HuH-7 (cell line): ENCODE results near the gene TEX22.
A peak's percentile ranks its signal among the peaks of the same experiment; 100 is the strongest.
"Not testable (repeated sequence)": the region's sequence is repeated elsewhere in the genome, so short reads cannot be mapped to it uniquely, and the experiment has no call there.

Source experiments
- DNase-seq: peaks from one replicate; pipeline ENCODE4 v3.0.0; 2011; ENCODE audit warnings: low spot score

Gene TEX22, protein sequence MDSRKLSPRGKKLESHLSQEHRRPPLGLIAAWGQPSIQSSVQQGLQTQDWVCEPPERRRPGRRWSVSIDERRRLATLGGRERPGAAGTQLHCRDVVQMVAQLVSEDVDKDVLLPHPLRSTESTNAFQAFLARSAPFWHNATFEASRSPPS

DNA sequence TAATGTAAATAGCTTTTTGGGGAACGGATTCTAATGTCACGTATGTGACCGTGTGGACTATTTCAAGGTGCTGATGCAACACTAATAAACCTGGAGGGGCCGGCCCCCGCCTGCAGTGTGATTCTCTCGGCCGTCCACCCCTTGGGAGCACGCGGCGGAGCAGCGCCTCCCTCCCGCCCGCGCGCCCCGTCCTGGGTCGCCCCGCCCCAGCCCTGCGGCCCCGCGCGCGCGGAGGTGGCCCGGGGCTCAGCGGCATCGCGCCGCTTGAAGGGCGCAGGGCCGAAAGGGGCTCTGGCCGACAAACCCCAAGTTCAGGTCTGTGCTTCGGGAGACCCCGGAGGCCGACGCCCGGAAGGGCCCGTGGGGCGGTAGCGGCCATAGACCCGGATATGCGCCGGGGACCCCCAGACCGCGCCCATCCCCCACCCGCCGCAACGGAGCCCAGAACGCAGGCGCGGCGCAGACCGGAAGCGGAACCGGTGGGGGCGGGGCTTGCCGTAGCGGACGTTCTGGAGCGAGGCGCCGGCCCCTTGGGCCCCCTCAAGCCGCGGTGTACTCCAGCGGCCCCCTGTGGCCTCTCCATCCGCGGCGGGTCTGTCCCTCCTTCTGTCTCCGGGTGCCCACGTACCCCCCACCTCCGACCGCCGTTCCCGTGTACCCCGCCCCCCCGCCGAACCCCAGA is at the start of gene TEX22:
TSS of gene TEX22 (plus strand) at position 495 of the 682 bp plus-strand sequence. CDS start 803 bp downstream, outside the sequence.
- DNase-seq, result peak; percentile 89

DNA sequence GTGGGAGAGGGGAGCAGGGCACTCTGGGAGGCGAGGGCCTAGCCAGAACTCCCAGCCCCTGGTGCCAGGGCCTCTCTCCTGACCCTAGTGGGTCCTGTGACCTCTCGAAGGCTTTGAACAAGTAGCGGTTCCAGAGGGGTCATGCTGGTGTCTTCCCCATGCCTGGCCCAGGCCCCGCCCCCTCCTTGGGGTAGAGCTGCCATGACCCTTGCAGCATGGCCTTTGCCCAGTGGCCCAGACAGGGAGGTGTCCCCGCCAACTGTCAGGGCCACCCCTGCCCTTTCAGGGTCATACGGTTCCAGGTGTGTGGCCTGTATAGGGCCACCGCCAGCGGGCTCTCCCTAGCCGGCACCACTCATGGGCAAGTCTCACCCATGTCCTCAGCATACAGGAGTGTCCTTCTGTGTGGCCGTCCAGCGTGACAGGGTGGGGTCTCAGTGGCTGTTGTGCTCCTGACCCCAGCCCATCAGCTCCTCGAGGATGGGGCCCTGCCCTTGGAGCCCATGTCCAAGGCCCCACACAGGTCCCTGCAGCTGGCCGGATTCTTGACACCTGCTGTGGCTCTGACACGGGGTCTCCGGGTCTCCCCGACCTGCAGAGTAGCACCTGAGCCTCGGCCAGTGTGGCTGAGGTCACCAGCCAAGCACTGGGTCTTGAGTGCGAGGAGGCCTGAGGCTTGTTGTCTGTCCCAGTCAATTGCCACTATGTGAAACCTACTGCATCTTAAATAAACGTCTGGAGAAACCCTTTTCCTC is 49.2 kb upstream of the TEX22 start:
- DNase-seq, result no peak

DNA sequence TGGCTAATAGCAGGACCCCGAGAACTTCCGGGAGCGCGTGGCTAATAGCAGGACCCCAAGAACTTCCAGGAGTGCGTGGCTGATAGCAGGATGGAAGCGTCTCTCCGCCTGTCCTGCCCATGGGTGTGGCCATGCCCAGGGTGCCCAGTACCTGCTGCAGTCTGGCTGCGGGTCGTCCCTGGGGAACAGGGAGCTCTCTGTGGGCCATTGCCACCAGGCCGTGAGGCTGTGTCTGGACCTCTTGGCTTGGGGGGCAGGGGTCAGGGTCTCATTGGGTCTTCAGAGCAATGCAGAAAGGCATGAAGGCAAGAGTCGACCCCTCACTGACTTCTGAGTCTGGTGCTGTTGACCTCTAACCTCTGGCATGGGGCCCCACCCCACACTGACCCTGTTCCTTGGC is 48.3 kb upstream of the TEX22 start:
- no peak for DNase-seq

DNA sequence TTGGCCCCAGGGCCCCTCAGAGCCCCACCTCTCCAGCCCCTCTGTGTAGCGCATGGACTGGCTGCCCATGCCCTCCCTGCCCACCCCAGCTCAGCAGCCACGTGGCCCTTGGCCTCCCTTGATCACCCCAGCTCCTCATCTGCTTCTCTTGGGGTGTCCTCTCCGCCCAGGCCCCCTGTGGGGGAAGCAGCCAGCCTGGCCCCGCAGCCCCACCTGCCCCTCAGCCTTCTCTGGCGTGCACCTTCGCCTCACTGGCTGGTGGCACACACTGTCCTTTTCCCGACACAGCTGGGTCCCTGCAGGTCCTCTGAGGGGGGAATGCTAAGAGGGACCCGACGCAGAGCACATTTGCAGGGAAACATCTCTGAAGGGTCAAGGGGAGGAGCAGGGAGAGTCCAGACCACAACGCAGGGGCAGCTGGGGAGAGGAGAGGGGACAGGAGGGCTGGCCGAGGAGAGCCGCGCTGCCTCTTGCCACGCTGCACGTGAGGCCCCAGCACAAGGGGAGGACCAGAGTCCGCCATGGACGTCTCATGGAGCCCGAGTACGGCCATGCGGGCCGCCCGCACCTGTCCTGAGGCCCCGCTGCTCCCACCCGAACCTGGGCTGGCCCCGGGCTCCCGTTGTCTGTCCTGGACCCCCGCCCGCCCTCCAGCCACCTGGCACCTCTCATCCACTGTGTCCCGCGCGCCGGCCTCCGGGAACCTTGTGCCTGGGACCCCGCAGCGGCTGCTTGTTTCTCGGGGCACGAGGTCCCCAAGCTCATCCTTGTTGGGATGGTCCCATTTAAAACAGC is 47.7 kb upstream of the TEX22 start:
- no peak for DNase-seq

DNA sequence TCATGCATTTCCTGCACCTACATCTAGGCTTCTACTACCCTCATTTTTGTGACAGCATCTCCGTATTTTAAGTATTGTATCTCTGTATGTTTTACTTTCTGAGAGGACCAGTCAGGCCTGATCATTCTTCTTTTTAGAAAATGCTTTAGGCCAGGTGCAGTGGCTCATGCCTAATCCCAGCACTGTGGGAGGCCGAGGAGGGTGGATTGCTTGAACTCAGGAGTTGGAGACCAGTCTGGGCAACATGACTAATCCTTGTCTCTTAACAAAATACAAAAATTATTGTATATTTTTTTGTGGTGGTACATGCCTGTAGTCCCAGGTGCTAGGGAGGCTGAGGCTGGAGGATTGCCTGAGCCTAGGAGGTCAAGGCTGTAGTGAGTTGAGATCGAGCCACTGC is 46.9 kb upstream of the TEX22 start:
- DNase-seq, result no peak

DNA sequence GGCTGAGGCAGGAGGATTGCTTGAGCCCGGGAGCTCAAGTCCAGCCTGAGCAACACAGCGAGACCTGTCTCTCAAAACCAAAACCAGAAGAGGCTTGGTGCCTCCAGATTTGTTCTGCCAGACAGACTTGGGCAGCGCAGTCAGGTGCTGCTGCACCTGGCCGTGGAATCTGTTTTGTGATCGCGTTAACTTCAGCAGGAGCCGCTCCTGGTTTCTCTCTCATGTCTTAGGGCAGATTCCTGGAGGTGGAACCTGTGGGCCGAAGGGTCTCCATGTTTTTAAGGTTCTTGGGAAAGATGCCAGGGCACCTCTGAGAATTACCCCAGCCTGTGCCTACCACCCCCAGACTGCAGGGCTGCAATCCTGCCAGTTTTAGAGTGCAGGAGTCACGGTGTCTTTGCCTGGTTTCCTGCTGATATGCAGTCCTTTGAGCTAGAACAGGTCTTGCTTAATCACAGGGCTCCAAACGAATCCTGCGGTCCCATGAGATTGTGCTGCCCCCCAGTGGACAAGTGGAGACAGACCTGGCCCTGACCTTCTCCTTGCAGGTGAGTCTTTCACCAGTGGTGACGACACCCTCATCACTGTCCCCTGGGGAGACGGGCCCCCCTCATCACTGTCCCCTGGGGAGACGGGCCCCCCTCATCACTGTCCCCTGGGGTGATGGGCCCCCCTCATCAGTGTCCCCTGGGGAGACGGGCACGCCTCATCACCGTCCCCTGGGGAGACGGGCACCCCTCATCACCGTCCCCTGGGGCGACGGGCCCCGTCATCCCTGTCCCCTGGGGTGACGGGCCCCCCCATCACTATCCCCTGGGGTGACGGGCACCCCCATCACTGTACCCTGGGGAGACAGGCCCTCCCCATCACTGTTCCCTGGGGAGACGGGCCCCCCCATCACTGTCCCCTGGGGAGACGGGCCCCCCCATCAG is 46.2 kb upstream of the TEX22 start:
- DNase-seq, result peak; percentile 98

DNA sequence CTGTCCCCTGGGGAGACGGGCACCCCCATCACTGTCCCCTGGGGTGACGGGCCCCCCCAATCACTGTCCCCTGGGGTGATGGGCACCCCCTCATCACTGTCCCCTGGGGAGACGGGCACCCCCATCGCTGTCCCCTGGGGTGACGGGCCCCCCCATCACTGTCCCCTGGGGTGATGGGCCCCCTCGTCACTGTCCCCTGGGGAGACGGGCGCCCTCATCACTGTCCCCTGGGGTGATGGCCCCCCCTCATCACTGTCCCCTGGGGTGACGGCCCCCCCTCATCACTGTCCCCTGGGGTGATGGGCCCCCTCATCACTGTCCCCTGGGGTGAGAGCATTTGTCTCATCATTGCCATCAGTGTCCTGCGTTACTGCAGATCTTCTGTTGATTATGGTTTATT is 45.2 kb upstream of the TEX22 start:
- DNase-seq, result no peak

DNA sequence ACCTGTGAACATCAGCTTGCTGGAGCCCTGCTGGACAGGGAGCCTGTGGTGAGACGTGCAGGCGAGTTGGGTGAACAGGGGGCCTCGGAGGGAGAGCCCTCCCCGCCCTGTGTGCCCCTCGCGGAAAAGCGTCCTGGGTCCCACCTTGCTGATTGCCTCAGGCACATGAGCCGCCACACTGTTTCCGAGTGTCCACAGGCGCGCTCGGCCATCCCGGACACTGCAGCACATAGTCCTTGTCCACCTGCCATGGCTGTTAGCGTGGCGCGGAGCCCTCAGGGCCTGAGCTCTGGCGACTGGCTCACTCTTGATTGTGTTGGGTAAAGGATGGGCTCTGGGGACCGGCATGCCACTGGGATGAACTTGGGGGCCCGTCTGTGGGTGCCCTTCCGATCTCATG is 43.8 kb upstream of the TEX22 start:
- DNase-seq, result no peak

DNA sequence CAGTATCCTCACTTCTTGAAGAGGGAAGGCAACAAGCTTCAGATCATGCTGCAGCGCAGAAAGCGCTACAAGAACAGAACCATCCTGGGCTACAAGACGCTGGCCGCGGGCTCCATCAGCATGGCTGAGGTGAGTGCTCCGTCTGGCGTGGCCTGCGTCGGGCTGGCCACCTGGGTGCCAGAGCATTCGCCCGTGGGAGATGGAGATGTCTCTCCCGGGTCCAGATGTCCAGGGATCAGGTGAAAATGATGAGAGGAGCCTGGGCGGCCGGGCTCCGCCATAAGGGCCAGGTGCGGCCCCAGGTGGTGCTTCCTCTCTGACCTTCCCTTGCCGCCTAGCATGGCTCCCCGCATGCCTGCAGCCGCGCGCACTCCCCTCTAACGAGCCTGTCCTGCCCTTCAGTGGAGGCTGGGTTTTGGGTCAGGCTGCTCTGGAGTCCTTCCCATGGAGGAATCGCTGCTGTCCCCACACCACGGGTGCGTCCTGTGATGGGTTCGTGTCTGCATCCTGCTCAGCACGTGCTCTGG is 43.2 kb upstream of the TEX22 start:
- no peak for DNase-seq

DNA sequence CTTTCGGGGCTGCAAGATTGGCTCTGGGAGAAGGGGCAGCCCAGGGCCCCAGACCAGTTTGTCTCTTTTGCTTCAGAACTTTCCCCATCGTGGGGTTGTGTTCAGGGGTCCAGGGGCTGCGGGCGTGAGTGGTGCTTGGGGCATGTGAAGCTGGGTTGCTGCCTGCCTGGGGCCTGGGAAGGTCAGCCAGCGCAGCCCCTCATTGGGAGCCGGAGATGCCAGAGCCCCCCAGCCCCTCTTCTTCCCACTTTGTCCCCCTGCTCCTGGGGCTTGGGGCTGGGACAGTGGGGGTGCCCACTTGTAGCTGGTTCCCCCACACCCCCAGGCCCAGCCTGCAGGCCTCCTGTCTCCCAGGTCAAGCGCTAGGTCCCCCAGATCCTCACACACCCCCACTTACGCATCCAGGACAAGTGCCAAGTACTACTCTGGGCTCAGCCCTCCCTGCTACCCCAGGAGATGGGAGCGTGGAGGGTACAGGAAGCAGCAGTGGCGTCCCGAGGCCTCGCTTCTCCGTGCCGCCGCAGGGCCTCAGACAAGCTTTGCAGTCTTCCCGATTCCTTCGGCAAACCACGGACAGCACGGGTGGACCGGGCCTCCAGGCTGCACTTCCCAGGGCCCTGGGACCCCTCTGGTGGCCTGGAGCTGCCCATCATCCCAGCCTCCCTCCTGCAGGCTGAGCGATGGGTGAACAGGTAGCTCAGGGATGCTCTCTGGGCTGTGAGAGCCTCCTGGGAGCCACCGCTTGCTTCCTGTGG is 42.3 kb upstream of the TEX22 start:
- DNase-seq, result no peak

DNA sequence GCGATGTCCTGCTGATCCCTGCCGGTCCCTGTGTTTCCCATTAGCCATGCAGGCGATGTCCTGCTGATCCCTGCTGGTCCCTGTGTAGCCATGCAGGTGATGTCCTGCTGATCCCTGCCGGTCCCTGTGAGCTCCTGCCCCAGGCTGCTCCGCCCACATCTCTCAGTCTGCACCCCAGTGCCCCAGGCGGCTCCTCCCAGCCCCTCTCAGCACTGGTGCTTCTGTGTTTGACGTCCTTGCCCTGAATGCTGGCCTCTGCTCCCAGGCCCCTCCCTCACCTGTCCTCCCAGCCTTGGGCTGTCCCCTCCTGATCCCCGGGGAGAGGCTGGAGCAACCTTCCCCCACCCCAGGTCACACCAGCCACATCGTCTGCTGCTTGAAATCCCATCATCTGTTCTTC is 41.4 kb upstream of the TEX22 start:
- no peak for DNase-seq

DNA sequence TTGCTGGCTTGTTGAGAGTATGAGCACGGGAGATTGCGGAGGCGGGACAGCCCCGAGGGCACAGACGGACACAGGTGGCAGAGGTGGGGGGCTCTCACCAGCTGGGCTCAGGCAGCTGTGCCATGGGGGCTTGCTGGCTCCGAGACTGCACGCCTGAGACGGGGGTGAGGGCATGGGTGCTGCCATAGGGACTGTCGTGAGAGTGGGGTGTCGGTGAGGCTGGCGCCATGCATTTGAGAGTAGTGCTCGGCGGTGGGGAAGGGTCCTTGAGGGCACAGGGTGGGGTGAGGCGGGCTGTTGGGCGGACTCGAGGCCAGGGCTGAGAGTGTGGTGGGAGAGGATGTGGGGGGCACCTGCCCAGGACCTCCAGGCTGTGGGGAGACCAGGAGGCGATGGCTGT is 40.7 kb upstream of the TEX22 start:
- no peak for DNase-seq

DNA sequence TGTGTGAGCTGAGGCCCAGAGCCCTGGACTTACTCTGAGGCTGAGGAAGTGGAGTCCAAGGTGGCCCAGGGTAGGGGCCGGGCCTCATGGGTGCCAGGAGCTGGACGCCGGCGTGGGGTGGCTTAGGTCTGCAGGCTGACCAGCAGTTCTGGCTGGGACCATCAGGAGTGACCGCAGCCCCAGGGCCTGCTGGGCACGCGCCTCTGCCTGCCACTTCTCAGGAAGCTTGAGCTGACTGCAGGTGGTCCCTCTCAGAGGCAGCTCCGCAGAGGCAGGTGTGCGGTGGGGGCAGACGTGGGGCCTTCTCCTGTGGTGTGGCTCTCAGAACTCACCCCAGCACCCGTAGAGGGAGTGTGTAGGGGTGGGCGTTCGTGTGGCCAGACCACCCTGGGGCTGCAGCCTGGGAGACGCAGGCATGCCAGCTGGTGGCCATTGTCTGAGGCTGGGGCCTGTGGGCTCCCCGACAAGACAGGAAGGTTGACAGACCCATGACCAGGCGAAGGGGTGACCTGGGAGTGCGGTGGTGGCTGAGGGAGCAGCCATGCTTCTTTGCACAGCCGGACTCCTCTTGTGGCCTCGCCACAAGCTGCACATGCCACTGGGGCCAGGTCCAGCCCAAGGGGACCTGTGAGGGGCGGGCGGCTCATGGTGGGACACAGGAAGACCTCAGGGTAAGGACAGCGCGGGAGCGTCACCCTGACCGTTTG is 40.0 kb upstream of the TEX22 start:
- DNase-seq, result no peak

DNA sequence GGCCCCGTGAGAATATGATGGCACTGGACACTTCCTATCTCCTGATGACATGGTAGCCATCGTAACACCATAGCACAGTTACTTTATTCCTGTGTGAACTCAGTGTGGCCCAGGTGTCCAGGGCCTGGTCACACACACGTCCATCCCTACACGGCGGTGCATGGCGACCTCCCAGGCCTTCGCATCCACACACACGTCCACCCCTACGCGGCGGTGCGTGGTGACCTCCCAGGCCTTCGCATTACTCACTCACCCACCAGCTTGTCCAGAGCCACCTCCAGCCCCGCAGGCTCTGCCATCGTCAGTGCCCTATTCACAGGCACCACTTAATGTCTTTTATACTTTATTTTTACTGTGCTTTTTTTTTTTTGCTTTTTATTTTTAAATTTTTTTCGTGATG is 39.4 kb upstream of the TEX22 start:
- DNase-seq, result no peak

DNA sequence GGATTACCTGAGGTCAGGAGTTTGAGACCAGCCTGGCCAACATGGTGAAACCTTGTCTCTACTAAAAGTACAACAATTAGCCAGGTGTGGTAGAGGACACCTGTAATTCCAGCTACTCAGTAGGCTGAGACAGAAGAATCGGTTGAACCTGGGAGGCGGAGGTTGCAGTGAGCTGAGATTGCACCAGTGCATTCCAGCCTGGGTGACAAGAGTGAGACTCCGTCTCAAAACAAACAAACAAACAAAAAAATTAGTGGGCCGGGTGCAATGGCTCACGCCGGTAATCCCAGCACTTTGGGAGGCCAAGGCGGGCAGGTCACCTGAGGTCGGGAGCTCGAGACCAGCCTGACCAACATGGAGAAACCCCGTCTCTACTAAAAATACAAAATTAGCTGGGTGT is 36.9 kb upstream of the TEX22 start:
- DNase-seq, result not testable (repeated sequence)

DNA sequence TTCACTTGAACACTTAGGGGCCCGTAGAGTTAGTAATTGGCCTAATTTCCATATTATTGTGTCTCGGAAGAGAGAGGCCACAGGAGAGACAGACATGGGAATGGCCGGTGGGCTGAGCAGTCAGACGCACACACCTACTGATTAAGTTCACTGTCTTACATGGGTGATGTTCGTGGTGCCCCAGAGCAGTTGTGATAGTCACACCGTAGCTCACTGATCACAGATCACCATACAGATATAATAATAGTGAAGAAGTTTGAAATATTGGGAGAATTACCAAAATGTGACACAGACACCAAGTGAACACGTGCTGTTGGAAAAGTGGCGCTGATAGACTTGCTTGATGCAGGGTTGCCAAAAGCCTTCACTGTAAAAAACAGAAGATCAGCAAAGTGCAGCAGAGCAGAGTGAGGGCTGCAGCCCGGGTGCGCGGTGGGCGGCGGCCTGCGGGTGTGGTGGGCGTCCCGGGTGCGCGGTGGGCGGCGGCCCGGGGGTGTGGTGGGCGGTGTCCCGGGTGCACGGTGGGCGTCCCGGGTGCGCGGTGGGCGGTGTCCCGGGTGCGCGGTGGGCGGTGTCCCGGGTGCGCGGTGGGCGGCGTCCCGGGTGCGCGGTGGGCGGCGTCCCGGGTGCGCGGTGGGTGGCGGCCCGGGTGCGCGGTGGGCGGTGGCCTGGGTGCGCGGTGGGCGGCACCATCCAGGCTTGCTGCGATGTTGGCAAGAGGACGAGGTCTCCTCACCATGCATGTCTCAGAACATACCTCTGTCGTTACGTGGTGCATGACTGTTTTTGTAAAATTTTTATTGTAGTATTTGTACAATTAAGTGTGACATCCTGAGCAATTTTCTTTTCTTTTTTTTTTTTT is 34.3 kb upstream of the TEX22 start:
- no peak for DNase-seq

DNA sequence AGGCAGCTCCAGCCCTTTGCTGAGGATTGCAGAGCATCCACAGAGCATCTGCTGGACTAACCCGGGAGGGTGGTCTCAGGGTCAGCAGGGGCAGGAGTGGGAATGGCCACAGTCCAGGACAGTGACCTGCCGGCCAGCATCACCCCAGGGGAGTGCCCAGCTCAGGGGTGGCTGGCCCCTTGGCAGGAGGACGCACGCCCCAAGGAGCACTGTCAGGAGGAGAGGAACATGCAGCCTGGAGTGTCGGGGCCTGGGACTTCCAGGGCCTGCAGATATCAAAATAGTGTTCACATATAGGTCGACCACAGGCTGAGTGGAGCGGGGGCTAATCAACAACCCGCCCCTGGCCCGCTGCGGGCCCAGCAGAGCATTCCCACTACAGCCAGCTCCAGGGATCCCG is 33.2 kb upstream of the TEX22 start:
- no peak for DNase-seq

DNA sequence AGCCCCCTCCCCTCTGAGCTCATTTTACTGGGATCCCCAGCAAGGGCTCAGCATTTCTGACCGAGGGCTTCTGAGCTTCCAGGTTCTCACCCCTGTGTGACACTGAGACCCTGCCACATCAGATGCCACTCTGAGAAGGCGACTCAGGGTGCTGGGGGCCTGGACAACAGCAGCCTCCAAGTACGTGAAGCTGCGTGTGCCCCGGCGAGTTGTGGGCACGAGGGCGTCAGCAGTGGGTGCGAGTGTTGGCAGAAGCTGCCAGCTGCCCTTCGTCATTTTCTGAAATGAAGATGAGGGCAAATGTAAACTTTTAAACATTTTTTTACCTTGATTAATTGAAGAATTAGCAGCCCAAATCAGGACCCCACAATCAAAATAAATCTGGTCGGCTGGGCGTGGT is 32.7 kb upstream of the TEX22 start:
- no peak for DNase-seq
